Spinal cord (tissue), 10 donors: ENCODE results near the gene POMT1. TPM values are rescaled to one million over a fixed set of nuclear protein-coding genes. Genes with fewer than 3 reads are reported as not detected.

ENCODE experiments used
- DNase-seq, 6 donors: peaks; one replicate each; pipeline versions ENCODE4 v3.0.0 to v3.0.0-alpha.2; 2013 to 2015; ENCODE audit warnings: low spot score in 6 of 6, low read depth in 4 of 6
- H3K27ac ChIP-seq: one replicate; pipeline ENCODE4 v1.5.1; 2013; ENCODE audit warnings: low read depth, low read length, control low read depth
- H3K27me3 ChIP-seq: one replicate; pipeline ENCODE4 v1.6.1; 2013; ENCODE audit warnings: low read length; ENCODE audit not compliant: control insufficient read depth, insufficient read depth
- H3K36me3 ChIP-seq: one replicate; pipeline ENCODE4 v1.6.1; 2013; ENCODE audit warnings: low read length; ENCODE audit not compliant: control insufficient read depth, insufficient read depth
- H3K4me1 ChIP-seq: one replicate; pipeline ENCODE4 v1.6.1; 2013; ENCODE audit warnings: low read length; ENCODE audit not compliant: control insufficient read depth, insufficient read depth
- H3K4me3 ChIP-seq: one replicate; pipeline ENCODE4 v1.5.1; 2013; ENCODE audit warnings: low read depth, low read length, control low read depth
- H3K9me3 ChIP-seq: one replicate; pipeline ENCODE4 v1.6.1; 2013; ENCODE audit warnings: low read length; ENCODE audit not compliant: control insufficient read depth, insufficient read depth
- WGBS: methylation state at CpG from one replicate; pipeline ENCODE4 v1.1.5; 2013; ENCODE audit warnings: missing lambda C conversion rate; ENCODE audit not compliant: insufficient coverage; 5-methylcytosine and 5-hydroxymethylcytosine counted together
- polyA plus RNA-seq, 2 donors: library from polyadenylated mRNA; unstranded; fragments of 120-200 nt; gene quantifications; one replicate each; pipeline ENCODE4 v1.2.1, GENCODE V29; 2013; ENCODE audit not compliant: insufficient read length in 2 of 2
- total RNA-seq, 2 donors: library from RNA; depleted of rRNA in 1 of 2; stranded (reverse); fragments of 120-200 nt in 1 of 2; fragments of >200 nt in 1 of 2; gene quantifications; one replicate each; pipeline versions ENCODE4 v1.2.3 to v1.2.4, GENCODE V29; 2013 to 2014
- donor health status: healthy.

POMT1 gene
- total and polyA plus RNA-seq, 4 donors: 39.2 to 92.7 (median 73.0) TPM

DNA sequence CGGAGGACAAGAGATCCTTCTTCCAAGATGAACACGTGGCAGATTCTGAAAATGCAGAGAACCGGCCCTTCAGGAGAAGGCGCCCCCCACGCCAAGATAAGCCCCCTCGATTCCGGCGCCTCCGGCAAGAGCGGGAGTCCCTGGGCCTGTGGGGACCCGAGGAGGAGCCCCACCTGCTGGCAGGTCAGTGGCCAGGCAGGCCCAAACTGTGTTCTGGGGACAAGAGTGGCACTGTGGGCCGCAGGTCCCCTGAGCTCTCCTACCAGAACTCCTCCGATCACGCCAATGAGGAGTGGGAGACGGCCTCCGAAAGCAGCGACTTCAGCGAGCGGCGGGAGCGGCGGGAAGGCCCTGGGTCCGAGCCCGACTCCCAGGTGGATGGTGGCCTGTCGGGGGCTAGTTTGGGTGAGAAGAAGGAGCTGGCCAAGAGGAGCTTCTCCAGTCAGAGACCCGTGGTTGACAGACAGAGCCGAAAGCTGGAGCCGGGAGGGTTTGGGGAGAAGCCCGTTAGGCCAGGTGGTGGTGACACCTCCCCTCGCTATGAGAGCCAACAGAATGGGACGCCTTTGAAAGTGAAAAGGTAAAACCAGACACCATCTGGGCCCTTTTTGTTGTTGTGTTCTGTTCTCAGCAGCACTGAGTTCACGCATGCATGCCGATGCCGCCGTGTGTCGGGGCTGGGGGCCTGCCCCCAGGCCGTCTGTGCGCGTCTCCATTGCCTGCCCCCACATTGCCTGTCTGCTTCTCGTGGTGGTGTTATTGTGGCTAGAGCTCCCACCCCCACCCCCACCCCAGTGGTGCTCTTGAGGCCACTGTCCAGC, 26.6 kb upstream of the POMT1 start:
- no peaks in the 10 kb centered on the region for H3K4me1 ChIP-seq
- DNase-seq: no peak
- H3K27me3 ChIP-seq: no peaks in the 10 kb centered on the region
- H3K27ac ChIP-seq: no peak overlapping the region
- peaks cover 73% of the 10 kb centered on the region for H3K36me3 ChIP-seq
- 89% methylated on average over 25 of the region's 40 CpGs for WGBS
- H3K4me3 ChIP-seq: no peak overlapping the region
- no peaks in the 10 kb centered on the region for H3K9me3 ChIP-seq

DNA sequence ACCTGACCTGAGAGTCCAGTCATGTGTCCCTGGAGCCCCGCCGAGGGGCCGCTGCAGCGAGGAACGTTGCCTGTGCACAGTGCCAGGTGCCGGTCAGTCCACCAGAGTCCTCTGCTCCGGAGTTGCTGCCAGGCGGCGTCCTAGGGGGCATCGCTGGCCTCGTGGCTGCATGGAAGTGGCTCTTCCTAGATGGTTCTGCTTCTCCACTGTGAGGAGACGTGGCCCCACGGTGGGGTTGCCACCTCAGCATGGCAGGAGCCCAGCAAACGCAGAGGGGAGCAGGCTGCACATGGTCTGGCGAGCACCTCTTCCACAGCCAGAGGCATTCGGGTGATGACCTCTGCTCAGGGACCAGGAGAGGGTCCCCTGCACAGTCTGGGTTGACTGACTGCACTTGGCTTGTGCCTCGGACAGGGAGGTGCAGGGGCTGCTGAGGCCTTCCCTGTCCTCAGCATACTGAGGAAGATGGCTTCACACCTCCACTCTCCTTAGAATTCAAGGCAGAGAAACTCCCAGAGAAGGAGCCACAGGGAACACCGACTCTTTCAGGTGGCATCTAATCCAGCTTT, 25.9 kb upstream of the POMT1 start:
- H3K27ac ChIP-seq: no peak overlapping the region
- H3K9me3 ChIP-seq: no peaks in the 10 kb centered on the region
- 94% methylated on average over 18 of the region's 18 CpGs for WGBS
- no peak overlapping the region for H3K4me3 ChIP-seq
- no peaks in the 10 kb centered on the region for H3K4me1 ChIP-seq
- H3K27me3 ChIP-seq: no peaks in the 10 kb centered on the region
- no peak for DNase-seq
- peaks cover 80% of the 10 kb centered on the region for H3K36me3 ChIP-seq

DNA sequence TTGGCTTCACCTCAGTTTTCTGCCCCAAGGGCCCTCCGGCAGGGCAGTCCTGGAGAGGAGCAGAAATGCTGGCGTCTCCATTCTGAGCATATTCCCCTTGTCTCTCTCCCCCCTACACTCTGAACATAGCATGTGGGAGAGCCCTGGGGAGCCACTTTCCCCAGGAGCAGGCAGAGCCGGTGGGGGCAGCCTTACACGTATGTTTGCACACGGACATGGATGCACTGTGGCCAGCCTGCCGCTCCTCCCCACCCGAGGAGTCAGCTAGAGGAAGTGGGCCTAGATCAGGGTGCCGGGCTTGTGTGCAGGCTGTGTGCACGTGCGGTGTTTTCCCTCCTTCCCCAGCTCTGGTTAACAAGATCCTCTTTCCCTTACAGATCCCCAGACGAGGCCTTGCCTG, 25.4 kb upstream of the POMT1 start:
- Histone ChIP-seq H3K9me3 (no peaks in the 10 kb centered on the region), H3K27ac (no peak overlapping the region), H3K4me3 (no peak overlapping the region), H3K27me3 (no peaks in the 10 kb centered on the region), H3K36me3 (peaks cover 85% of the 10 kb centered on the region), H3K4me1 (no peaks in the 10 kb centered on the region)
- DNase-seq: no peak
- WGBS: 89% methylated on average over 9 of the region's 11 CpGs

DNA sequence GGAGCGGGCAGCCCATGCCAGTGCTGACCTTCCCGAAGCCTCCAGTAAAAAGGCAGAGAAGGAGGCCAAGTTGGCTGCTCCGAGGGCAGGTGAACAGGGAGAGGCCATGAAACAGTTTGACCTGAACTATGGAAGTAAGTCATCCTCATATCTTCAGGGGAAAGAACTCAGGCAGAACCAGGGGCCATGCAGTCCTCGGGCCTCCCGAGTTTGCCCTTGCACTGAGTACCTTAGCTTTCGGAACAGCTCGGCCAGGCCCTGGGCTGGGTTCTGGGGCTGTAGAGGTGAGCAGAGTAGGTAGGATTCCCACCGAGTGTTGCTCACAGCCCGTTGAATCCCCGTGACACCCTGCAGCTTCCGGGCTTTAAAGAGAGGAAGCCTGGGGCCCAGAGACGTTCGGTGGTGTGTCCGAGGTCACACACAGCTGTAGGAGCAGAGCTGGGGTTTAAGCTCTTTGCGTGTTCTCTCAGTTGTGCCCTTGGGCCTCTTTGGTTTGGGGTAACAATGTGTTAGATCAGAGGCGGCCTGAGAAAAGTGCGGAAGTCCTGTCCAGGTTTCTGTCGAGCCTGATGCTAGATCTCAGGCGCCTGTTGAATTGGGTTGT, 24.8 kb upstream of the POMT1 start:
- Histone ChIP-seq H3K27me3 (no peaks in the 10 kb centered on the region), H3K36me3 (peaks cover 90% of the 10 kb centered on the region), H3K4me3 (no peak overlapping the region), H3K9me3 (no peaks in the 10 kb centered on the region), H3K4me1 (no peaks in the 10 kb centered on the region), H3K27ac (no peak overlapping the region)
- 86% methylated on average over 18 of the region's 19 CpGs for WGBS
- no peak for DNase-seq

DNA sequence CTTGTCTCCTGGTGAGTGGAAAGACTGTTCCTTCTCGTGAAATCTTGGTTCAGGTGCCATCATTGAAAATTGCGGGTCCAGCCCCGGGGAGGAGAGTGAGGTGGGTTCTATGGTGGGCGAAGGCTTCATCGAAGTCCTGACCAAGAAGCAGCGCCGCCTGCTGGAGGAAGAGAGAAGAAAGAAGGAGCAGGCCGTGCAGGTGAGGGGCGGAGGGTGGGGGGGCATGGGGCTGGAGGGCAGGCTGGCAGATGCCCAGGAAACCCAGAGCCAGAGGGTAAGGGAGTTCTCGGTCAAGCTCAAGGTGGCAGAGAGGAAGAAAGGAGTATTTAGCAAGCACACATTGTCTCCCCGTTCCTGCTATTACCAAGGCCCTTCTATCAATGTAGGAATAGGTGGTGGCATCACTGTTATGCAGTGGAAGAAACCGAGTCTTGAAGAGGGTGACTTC, 24.3 kb upstream of the POMT1 start:
- H3K27ac ChIP-seq: no peak overlapping the region
- WGBS: 41% methylated on average over 9 of the region's 12 CpGs
- no peak overlapping the region for H3K4me3 ChIP-seq
- H3K27me3 ChIP-seq: no peaks in the 10 kb centered on the region
- peaks cover 90% of the 10 kb centered on the region for H3K36me3 ChIP-seq
- peak in 3 of 6 donors; percentile 20 to 72 (median 69) for DNase-seq
- no peaks in the 10 kb centered on the region for H3K9me3 ChIP-seq
- H3K4me1 ChIP-seq: no peaks in the 10 kb centered on the region

DNA sequence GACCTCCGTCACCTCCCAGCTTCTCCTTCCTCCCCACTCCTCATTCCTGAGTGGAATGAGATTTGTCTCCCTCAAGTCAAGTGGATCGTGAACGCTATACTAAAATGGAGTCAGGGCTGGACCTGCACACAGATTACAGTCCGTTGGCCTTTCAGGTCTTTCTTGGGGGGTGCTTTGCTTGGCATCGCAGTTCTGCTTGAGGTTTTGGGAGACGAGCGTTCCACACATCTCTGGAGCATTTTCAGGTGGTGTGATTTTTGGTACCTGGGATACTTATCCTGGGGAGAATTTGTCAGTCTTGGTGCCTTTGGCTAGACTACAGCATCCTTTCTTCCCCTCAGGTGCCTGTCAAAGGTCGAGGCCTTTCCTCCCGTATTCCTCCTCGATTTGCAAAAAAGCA, 23.8 kb upstream of the POMT1 start:
- no peak overlapping the region for H3K4me3 ChIP-seq
- H3K36me3 ChIP-seq: peaks cover 90% of the 10 kb centered on the region
- DNase-seq: no peak
- H3K27me3 ChIP-seq: no peaks in the 10 kb centered on the region
- no peaks in the 10 kb centered on the region for H3K9me3 ChIP-seq
- H3K4me1 ChIP-seq: no peaks in the 10 kb centered on the region
- H3K27ac ChIP-seq: no peak overlapping the region
- WGBS: 96% methylated on average over 9 of the region's 10 CpGs

DNA sequence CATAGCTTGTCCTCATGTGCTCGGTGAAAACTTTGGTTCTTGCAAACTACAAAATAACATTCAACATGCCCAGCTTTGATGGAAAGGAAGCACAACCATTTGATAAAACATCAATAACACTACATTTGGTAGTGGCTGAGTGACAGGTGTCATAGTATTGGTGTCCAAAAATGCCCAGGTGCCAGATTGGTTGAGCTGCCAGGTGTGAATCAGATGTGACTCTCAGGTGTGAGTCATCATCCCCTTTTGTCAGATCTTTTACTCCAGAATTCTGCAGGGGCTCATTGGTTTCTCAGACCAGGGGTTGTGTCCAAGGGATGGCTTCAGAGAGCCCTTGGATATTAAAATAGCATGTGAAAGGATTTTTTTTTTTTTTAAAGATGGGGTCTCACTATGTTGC, 22.5 kb upstream of the POMT1 start:
- Histone ChIP-seq H3K9me3 (no peaks in the 10 kb centered on the region), H3K4me3 (no peak overlapping the region), H3K27ac (no peak overlapping the region), H3K4me1 (no peaks in the 10 kb centered on the region), H3K36me3 (peaks cover 90% of the 10 kb centered on the region), H3K27me3 (no peaks in the 10 kb centered on the region)
- DNase-seq: no peak
- 100% methylated on average over 1 of the region's 1 CpG for WGBS

DNA sequence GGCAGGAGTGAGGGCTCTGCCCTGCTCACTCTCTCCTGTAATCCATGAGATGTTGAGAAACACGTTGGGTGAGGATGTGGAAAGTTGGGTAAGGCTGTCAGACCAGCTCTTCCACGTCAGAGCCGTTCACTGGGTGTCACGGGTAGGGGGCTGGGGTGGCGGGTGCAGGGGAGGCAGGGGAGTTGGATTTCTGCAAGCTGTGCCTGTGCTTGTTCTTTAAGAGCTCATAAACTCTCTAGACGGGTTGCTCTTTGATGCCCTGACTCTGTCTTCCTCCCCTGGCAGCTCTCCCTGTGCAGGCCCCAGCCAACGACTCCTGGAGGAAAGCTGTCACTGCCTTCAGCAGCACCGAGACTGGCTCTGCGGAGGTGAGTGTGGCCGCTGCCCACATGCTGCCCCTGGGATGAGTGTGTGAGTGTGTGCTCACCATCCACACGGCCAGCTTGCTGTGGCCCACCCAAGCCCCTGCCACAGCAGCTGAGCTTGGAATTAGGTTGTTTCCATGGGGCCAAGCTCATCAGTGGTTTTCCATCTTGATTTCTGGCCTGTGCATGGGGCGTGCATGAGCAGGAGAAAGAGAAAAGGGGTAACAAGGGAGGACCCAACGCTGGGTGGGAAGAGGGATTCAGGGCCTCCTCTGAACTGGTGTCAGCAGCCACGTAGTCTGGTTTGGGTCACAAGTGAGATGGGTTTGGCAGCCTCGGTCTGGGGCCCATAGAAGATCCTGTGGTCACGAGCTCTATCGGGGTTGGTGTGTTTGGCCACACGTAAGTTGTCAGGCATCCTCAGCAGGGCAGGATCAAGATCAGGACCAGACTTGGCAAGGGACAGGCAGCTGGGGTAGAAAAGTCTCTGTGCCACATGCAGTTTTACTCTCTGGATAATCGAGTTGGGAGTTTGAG, 21.0 kb upstream of the POMT1 start:
- no peaks in the 10 kb centered on the region for H3K4me1 ChIP-seq
- WGBS: 89% methylated on average over 19 of the region's 19 CpGs
- no peaks in the 10 kb centered on the region for H3K9me3 ChIP-seq
- H3K27ac ChIP-seq: no peak overlapping the region
- peaks cover 90% of the 10 kb centered on the region for H3K36me3 ChIP-seq
- no peak for DNase-seq
- no peaks in the 10 kb centered on the region for H3K27me3 ChIP-seq
- no peak overlapping the region for H3K4me3 ChIP-seq

DNA sequence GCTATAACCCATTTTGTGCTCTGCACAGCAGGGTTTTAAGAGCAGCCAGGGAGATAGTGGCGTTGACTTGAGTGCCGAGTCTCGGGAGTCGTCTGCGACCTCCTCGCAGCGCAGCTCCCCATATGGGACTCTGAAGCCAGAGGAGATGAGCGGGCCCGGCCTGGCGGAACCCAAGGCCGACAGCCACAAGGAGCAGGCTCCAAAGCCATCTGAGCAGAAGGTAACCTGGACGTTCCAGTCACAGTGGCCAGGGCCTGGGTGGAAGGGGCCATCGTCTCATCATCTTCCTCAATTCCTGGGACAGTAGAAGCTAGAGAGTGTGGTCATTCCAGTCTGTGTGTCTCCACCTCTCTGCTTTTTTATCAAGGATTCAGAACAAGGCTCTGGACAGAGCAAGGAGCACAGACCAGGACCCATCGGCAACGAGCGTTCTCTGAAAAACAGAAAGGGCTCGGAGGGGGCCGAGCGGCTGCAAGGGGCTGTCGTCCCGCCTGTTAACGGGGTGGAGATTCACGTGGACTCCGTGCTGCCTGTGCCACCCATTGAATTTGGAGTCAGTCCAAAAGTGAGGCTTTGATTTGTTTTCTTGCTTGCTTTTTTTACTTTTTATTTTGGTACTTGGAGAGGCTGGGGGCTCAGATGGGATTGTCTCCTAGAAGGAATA, 20.2 kb upstream of the POMT1 start:
- Histone ChIP-seq H3K36me3 (peaks cover 90% of the 10 kb centered on the region), H3K27ac (no peak overlapping the region), H3K4me1 (no peaks in the 10 kb centered on the region), H3K27me3 (no peaks in the 10 kb centered on the region), H3K4me3 (no peak overlapping the region), H3K9me3 (no peaks in the 10 kb centered on the region)
- DNase-seq: no peak
- 83% methylated on average over 24 of the region's 24 CpGs for WGBS
